Measurements from ENCODE around the gene KDM5A. TPM values are rescaled to one million over a fixed set of nuclear protein-coding genes. Genes with fewer than 3 reads are reported as not detected.

Gene KDM5A
- polyA plus RNA-seq, 3 donors = 12.2 to 31.4 (median 17.1) TPM

DNA sequence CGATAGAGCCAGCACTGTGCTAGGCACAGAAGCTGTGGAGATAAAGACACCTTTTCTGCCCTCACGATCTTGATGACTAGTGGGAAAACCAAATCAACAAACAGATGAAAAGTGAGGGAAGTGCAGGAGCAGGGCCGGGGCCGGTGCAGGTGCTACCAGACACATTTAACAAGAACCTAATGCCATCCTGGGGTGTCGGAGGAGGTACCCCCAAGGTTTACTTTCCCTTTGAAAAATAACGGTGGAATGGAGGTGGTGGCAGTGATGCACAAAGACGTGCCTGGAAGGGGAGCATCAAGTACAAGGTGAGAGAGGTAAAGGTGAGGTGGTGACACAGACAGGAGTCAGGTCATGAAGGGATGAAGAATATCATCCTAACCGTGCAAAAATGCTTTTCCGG lies 148.6 kb downstream of the KDM5A start:
- 84% methylated on average over 6 of the region's 9 CpGs for WGBS (ENCODE audit: insufficient coverage)
- intact Hi-C loops (cut with micrococcal nuclease) = no loop called here
- Histone ChIP-seq H3K36me3 (replicated peaks in 1 of 2; ENCODE audit: control insufficient read depth in 1 of 2, insufficient read depth in 2 of 2, low read length in 2 of 2) (no peaks in the 10 kb centered on the region), H3K9me3 (replicated peaks in 1 of 2; ENCODE audit: control insufficient read depth in 1 of 2, insufficient read depth in 1 of 2, low read length in 2 of 2) (peaks cover 21 to 23% of the 10 kb centered on the region in 2 donors), H3K9ac (ENCODE audit: insufficient read depth, low read length, poor library complexity, severe bottlenecking) (no peak overlapping the region), H3K4me1 (ENCODE audit: control insufficient read depth in 1 of 2, insufficient read depth in 2 of 2, low read length in 2 of 2) (no peaks in the 10 kb centered on the region), H4K20me1 (ENCODE audit: insufficient read depth, low read length) (no peaks in the 10 kb centered on the region), H2AFZ (ENCODE audit: insufficient read depth, low read depth, low read length, poor library complexity, severe bottlenecking) (no peak overlapping the region), H3K4me2 (replicated peaks; ENCODE audit: extremely low read depth, low read length, poor library complexity, severe bottlenecking) (no peak overlapping the region), H3K4me3 (replicated peaks in 1 of 3; ENCODE audit: low read depth in 2 of 3, low read length in 3 of 3) (no peak overlapping the region), H3K27me3 (ENCODE audit: control insufficient read depth in 2 of 2, insufficient read depth in 2 of 2, low read length in 2 of 2) (no peaks in the 10 kb centered on the region), H3K27ac (ENCODE audit: low read depth in 1 of 2, low read length in 2 of 2) (no peak overlapping the region), H3K79me2 (ENCODE audit: insufficient read depth, low read length) (no peaks in the 10 kb centered on the region)
- H3K27ac Mint-ChIP-seq = no peak overlapping the region
- TF ChIP-seq CTCF (IDR thresholded peaks at IDR 0.05) = no peak
- no peak overlapping the region for H3K4me3 Mint-ChIP-seq
- H3K4me1 Mint-ChIP-seq = no peaks in the 10 kb centered on the region
- peaks cover 11 to 32% (median 27%) of the 10 kb centered on the region in 7 donors for H3K9me3 Mint-ChIP-seq
- DNase-seq = no peak
- peaks cover 6 to 17% (median 14%) of the 10 kb centered on the region in 3 donors for H3K27me3 Mint-ChIP-seq (ENCODE audit: low read depth in 3 of 3)
- H3K36me3 Mint-ChIP-seq = no peaks in the 10 kb centered on the region

DNA sequence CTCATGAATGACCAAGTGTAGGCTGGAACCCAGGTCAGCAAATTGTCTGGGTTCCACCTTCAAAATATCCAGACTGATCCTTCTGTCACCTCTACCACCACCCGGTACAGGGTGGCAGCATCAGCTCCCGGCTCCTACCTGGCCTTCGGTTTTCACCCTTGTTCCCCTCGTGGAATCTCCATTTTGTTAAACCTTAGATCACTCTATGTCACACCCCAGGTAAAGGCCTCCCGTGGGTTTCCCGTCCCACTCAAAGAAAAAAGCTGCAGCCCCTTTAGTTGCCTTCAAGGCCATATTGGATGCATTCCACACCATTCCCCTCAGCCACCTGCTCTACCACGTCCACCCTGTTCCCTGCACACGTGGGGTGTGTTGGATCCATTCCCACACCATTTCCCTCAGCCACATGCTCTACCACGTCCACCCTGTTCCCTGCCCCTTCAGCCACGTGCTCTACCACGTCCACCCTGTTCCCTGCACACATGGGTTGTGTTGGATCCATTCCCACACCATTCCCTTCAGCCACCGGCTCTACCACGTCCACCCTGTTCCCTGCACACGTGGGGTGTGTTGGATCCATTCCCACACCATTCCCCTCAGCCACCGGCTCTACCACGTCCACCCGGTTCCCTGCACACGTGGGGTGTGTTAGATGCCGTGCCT lies 150.3 kb downstream of the KDM5A start:
- DNase-seq = no peak
- no peaks in the 10 kb centered on the region for H3K36me3 ChIP-seq (replicated peaks in 1 of 2; ENCODE audit: control insufficient read depth in 1 of 2, insufficient read depth in 2 of 2, low read length in 2 of 2)
- H3K9ac ChIP-seq (ENCODE audit: insufficient read depth, low read length, poor library complexity, severe bottlenecking) = no peak overlapping the region
- no peaks in the 10 kb centered on the region for H3K4me1 Mint-ChIP-seq
- 91% methylated on average over 19 of the region's 19 CpGs for WGBS (ENCODE audit: insufficient coverage)
- intact Hi-C loops (cut with micrococcal nuclease) = no loop called here
- no peaks in the 10 kb centered on the region for H3K27me3 ChIP-seq (ENCODE audit: control insufficient read depth in 2 of 2, insufficient read depth in 2 of 2, low read length in 2 of 2)
- H3K4me3 Mint-ChIP-seq = no peak overlapping the region
- H3K79me2 ChIP-seq (ENCODE audit: insufficient read depth, low read length) = no peaks in the 10 kb centered on the region
- no peaks in the 10 kb centered on the region for H3K36me3 Mint-ChIP-seq
- H3K9me3 Mint-ChIP-seq = peaks cover 16 to 37% (median 33%) of the 10 kb centered on the region in 7 donors
- no peaks in the 10 kb centered on the region for H4K20me1 ChIP-seq (ENCODE audit: insufficient read depth, low read length)
- no peak overlapping the region for H3K27ac Mint-ChIP-seq
- no peak overlapping the region for H3K4me3 ChIP-seq (replicated peaks in 1 of 3; ENCODE audit: low read depth in 2 of 3, low read length in 3 of 3)
- H3K4me2 ChIP-seq (replicated peaks; ENCODE audit: extremely low read depth, low read length, poor library complexity, severe bottlenecking) = no peak overlapping the region
- H3K9me3 ChIP-seq (replicated peaks in 1 of 2; ENCODE audit: control insufficient read depth in 1 of 2, insufficient read depth in 1 of 2, low read length in 2 of 2) = peaks cover 31 to 32% of the 10 kb centered on the region in 2 donors
- no peak overlapping the region for H3K27ac ChIP-seq (ENCODE audit: low read depth in 1 of 2, low read length in 2 of 2)
- H3K4me1 ChIP-seq (ENCODE audit: control insufficient read depth in 1 of 2, insufficient read depth in 2 of 2, low read length in 2 of 2) = no peaks in the 10 kb centered on the region
- no peak for TF ChIP-seq CTCF (IDR thresholded peaks at IDR 0.05)
- H3K27me3 Mint-ChIP-seq (ENCODE audit: low read depth in 3 of 3) = peaks cover 2 to 17% (median 12%) of the 10 kb centered on the region in 3 donors
- no peak overlapping the region for H2AFZ ChIP-seq (ENCODE audit: insufficient read depth, low read depth, low read length, poor library complexity, severe bottlenecking)

Measured in CD14-positive monocyte (primary cell).